ENCODE measurements around the gene MITD1. TPM values are rescaled to one million over a fixed set of nuclear protein-coding genes. Genes with fewer than 3 reads are reported as not detected.

Gene MITD1
- total and polyA plus RNA-seq, 2 of the 13 experiments (the other 11 are each of a cell fraction or from before 2014, with no cell fraction given), result 17.8 to 43.7 TPM

- TF ChIP-seq ZBTB4 (CRISPR knock-in tag; IDR thresholded peaks at IDR 0.05; ENCODE audit: borderline replicate concordance), result peak; percentile 53; the same call in 1 of the 2 replicates
- 0 out of 2 replicates have a peak, but pooled peaks have one; percentile 76 for TF ChIP-seq ZNF713 (CRISPR knock-in tag; IDR thresholded peaks at IDR 0.05)
- no peak for TF ChIP-seq MBNL3 (CRISPR knock-in tag; conservative IDR thresholded peaks at IDR 0.05)
- 0 out of 2 replicates have a peak, but pooled peaks have one; percentile 64 for TF ChIP-seq MEIS2 (CRISPR knock-in tag; IDR thresholded peaks at IDR 0.05)
- TF ChIP-seq ZNF407 (CRISPR knock-in tag; IDR thresholded peaks at IDR 0.05; ENCODE audit: not compliant biosample characterization), result peak; percentile 83
- TF ChIP-seq FOXC1 (CRISPR knock-in tag; IDR thresholded peaks at IDR 0.05; ENCODE audit: borderline replicate concordance), result peak; percentile 90
- TF ChIP-seq JUN (CRISPR knock-in tag; IDR thresholded peaks at IDR 0.05), result no peak
- TF ChIP-seq, protein P1, sequence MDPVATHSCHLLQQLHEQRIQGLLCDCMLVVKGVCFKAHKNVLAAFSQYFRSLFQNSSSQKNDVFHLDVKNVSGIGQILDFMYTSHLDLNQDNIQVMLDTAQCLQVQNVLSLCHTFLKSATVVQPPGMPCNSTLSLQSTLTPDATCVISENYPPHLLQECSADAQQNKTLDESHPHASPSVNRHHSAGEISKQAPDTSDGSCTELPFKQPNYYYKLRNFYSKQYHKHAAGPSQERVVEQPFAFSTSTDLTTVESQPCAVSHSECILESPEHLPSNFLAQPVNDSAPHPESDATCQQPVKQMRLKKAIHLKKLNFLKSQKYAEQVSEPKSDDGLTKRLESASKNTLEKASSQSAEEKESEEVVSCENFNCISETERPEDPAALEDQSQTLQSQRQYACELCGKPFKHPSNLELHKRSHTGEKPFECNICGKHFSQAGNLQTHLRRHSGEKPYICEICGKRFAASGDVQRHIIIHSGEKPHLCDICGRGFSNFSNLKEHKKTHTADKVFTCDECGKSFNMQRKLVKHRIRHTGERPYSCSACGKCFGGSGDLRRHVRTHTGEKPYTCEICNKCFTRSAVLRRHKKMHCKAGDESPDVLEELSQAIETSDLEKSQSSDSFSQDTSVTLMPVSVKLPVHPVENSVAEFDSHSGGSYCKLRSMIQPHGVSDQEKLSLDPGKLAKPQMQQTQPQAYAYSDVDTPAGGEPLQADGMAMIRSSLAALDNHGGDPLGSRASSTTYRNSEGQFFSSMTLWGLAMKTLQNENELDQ (CRISPR knock-in tag; IDR thresholded peaks at IDR 0.05; ENCODE audit: borderline replicate concordance), result no peak
- no peak; the same call in 1 of the 2 replicates for TF ChIP-seq ATF7-NPFF (CRISPR knock-in tag; IDR thresholded peaks at IDR 0.05; ENCODE audit: low read depth)
- TF ChIP-seq WIZ (CRISPR knock-in tag; IDR thresholded peaks at IDR 0.05), result no peak; the same call in 1 of the 2 replicates
- TF ChIP-seq NR3C1 (CRISPR knock-in tag; IDR thresholded peaks at IDR 0.05), result no peak
- peak; percentile 81 for TF ChIP-seq ZNF883 (CRISPR knock-in tag; IDR thresholded peaks at IDR 0.05; ENCODE audit: not compliant biosample characterization)
Observed at GRCh38 chr2:99141110-99142108, 39.4 kb downstream of the MITD1 start, which contains the start of gene C2orf15 (continued).

Measured in HepG2 (cell line).